GM21723 (cell line): ENCODE measurements around the gene SLFN12L.
A peak's percentile ranks its signal among the peaks of the same experiment; 100 is the strongest.

ENCODE experiments used
- ATAC-seq: cut with Tn5 transposase; IDR thresholded peaks from one replicate; pipeline ENCODE4 v1.9.1; 2021; ENCODE audit warnings: mild to moderate bottlenecking, moderate library complexity; ENCODE audit not compliant: unreplicated experiment

Gene SLFN12L

GRCh38 chr17:35433075-35433894 is 104.2 kb downstream of the SLFN12L start:
- ATAC-seq, result no peak

- peak; percentile 89 for ATAC-seq
These were observed 105.1 kb downstream of the SLFN12L start, which contains the start of gene SLFN12 for GRCh38 chr17:35432176-35433074. Gene SLFN12, minus strand, starts transcription at chr17:35432500. Its CDS starts 9,472 bp downstream, at chr17:35423028.

- ATAC-seq, result no peak
These were observed 107.8 kb downstream of the SLFN12L start for GRCh38 chr17:35429702-35430101.

GRCh38 chr17:35428229-35428628 is 109.2 kb downstream of the SLFN12L start:
- ATAC-seq, result no peak

- no peak for ATAC-seq
These were observed 113.7 kb downstream of the SLFN12L start for GRCh38 chr17:35423761-35424160.
